Upper lobe of right lung (tissue), 1 donor: ENCODE results near the gene FKBP1B. TPM values are rescaled to one million over a fixed set of nuclear protein-coding genes. Genes with fewer than 3 reads are reported as not detected.

ENCODE experiments used
- ATAC-seq: fragments of 200-7000 bp; cut with Tn5 transposase; one replicate; pipeline ENCODE4 v1.9.1; 2020; ENCODE audit warnings: mild to moderate bottlenecking, moderate library complexity
- DNase-seq: peaks from one replicate; pipeline ENCODE4 v3.0.0-alpha.2; 2020
- H3K27ac ChIP-seq: fragments of 200-600 bp; one replicate; pipeline ENCODE4 v1.8.0; 2022
- H3K27me3 ChIP-seq: fragments of 200-600 bp; one replicate; pipeline ENCODE4 v1.8.0; 2022; ENCODE audit warnings: mild to moderate bottlenecking
- H3K36me3 ChIP-seq: fragments of 200-600 bp; one replicate; pipeline ENCODE4 v1.8.0; 2022
- H3K4me1 ChIP-seq: fragments of 200-600 bp; one replicate; pipeline ENCODE4 v1.8.0; 2022
- H3K4me3 ChIP-seq: fragments of 200-600 bp; one replicate; pipeline ENCODE4 v1.8.0; 2022; ENCODE audit warnings: mild to moderate bottlenecking
- H3K9me3 ChIP-seq: fragments of 200-600 bp; one replicate; pipeline ENCODE4 v1.8.0; 2022
- intact Hi-C: fragments of 100-400 bp; cut with DNase I; formaldehyde crosslinking; loops from one replicate; pipeline ENCODE4 v1.11.0; 2022
- total RNA-seq: library from RNA; stranded (reverse); fragmentation: NEBNext Ultra II Directional; extraction: Animal tissue kit (Norgen Biotek cat#: 25700); gene quantifications from one replicate; pipeline ENCODE4 v1.2.1, GENCODE V29; 2021
- TF ChIP-seq, protein P1 (sequence below): fragments of 200-600 bp; IDR thresholded peaks from one replicate; pipeline ENCODE4 v1.8.0; 2022; ENCODE audit warnings: antibody characterized with exemption
- donor health status: DM: no; HTN: yes; CAD: no; lungs with severe emphysema.

Gene FKBP1B
- total RNA-seq, 1 donor from 2014 or later: 13.2 TPM

DNA sequence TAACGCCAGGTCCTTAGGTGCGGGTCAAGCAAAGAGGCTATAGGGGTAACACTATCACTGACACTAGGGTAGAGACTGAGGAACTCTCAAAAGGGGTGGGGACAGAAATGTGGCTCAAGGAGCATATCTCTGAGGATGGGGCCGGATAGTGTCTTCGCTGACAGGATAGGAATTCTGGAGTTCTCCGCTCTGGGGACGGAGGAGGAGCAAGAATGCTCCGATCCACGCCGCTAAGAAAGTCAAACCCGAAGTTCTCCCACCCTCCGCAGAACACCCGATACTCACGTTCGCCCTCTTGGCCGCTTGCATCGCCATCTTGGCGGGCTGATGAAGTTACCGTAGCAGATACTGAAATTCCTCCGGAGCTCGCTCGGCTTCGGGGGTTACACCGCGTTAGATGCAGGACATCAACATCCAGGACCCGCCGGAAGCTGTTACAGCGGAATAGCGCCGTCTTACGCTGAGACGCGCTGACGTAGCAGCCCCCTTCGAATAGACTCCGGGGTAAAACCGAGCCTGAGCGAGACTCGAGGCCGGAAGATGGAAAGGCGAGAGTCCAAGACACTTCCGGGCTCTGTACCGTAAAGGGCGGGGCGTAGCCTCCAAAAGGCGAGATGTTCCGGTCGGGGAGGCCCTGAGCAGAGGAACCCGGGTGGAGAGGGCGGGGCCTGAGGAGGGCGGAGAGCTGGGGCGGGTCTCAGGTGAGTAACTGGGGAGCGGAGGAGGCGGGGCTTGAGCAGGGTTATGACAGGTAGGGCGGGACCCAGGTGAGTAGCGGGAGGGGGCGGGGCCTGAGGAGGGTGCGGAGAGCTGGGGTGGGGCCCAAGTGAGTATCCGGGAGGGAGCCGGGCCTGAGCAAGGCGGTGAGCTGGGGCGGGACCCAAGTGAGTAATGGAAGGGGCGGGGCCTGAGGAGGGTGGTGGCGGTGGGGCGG lies 26.6 kb downstream of the FKBP1B start, which contains the start of gene SF3B6:
Gene SF3B6 (minus strand): TSS at position 412 of the 934 bp plus-strand sequence. CDS start 97 bp downstream, at position 315.
- peaks cover 45% of the 10 kb centered on the region for H3K36me3 ChIP-seq
- no peaks in the 10 kb centered on the region for H3K27me3 ChIP-seq
- peaks cover 18% of the 10 kb centered on the region for H3K4me1 ChIP-seq
- DNase-seq (peak; percentile 100), ATAC-seq (peak; percentile 92)
- intact Hi-C loops: no loop called here
- peak within 1 kb of the TSS; percentile 91 for H3K27ac ChIP-seq
- no peaks in the 10 kb centered on the region for H3K9me3 ChIP-seq
- TF ChIP-seq, protein P1, sequence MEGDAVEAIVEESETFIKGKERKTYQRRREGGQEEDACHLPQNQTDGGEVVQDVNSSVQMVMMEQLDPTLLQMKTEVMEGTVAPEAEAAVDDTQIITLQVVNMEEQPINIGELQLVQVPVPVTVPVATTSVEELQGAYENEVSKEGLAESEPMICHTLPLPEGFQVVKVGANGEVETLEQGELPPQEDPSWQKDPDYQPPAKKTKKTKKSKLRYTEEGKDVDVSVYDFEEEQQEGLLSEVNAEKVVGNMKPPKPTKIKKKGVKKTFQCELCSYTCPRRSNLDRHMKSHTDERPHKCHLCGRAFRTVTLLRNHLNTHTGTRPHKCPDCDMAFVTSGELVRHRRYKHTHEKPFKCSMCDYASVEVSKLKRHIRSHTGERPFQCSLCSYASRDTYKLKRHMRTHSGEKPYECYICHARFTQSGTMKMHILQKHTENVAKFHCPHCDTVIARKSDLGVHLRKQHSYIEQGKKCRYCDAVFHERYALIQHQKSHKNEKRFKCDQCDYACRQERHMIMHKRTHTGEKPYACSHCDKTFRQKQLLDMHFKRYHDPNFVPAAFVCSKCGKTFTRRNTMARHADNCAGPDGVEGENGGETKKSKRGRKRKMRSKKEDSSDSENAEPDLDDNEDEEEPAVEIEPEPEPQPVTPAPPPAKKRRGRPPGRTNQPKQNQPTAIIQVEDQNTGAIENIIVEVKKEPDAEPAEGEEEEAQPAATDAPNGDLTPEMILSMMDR: no peak
- peak within 1 kb of the TSS; percentile 84 for H3K4me3 ChIP-seq

DNA sequence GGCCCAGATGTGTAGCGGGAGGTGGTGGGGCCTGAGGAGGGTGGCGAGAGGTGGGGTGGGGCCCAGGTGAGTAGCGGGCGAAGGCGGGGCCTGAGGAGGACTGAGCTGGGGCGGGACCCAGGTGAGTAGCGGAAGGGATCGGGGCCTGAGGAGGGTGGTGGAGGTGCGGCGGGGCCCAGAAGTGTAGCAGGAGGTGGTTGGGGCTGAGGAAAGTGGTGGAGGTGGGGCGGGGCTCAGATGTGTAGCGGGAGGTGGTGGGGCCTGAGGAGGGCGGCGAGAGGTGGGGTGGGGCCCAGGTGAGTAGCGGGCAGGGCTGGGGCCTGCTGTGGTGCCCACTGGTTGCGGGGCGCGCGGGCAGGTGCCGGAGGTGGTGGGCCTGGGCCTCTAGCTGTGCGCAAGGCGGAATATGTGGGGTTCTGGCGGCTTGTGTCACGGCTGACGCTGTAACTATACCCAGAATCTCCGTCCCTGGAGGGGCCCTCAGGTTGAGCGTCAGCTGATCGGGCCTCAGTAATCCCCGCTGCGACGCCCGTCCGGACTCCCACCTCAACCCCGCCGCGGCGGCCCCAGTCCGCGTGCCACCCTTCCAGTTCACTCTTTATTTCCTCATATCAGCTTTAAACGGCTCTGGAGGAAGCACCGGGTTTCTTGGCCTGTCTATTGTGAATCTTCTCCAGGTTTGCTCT lies 27.5 kb downstream of the FKBP1B start:
- ATAC-seq (no peak), DNase-seq (no peak)
- intact Hi-C loops: no loop called here
- Histone ChIP-seq H3K4me3 (peak overlapping the region; percentile 84), H3K27me3 (no peaks in the 10 kb centered on the region), H3K4me1 (peaks cover 19% of the 10 kb centered on the region), H3K9me3 (no peaks in the 10 kb centered on the region), H3K36me3 (peaks cover 40% of the 10 kb centered on the region), H3K27ac (peak overlapping the region; percentile 91)
- TF ChIP-seq, protein P1: no peak

DNA sequence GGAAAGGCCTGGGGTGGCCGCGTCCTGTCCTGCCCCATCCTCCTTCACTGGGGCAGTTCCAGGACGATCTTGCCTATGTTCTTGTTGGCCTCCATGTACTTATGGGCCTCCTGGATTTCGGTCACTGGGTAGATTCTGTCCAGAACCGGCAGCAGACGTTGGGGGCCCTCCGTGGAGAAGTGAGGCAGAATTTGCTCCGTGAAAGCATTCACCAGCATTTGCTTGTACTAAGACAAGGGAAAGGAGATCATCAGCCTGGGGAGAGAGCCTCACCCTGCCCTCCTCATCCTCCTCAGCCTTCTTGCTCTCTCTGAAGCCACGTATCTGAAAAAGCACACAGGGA lies 28.0 kb downstream of the FKBP1B start:
- H3K4me1 ChIP-seq: peaks cover 24% of the 10 kb centered on the region
- ATAC-seq (no peak), DNase-seq (no peak)
- TF ChIP-seq, protein P1: no peak
- peak overlapping the region; percentile 84 for H3K4me3 ChIP-seq
- no peaks in the 10 kb centered on the region for H3K27me3 ChIP-seq
- H3K36me3 ChIP-seq: peaks cover 41% of the 10 kb centered on the region
- H3K27ac ChIP-seq: peak overlapping the region; percentile 91
- intact Hi-C loops: no loop called here
- H3K9me3 ChIP-seq: no peaks in the 10 kb centered on the region

DNA sequence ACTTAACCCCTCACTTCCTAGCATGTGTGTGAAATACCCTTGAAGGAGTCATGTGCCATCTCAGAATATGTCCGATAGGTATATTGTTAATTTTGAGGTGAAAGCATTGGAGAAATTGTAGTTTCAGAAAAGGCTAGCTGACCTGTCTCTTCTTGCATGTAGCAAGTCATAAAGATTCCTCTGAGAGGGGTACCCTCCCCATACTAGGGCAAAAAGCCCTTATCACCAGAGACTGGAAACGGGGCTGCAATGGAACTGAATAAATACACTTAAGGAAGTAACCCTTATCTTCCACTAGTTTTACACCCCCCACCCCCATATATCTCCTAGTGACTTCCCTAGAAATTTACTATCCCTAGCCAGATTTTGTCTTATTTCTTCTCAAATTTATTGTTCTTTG lies 28.3 kb downstream of the FKBP1B start:
- peaks cover 41% of the 10 kb centered on the region for H3K36me3 ChIP-seq
- peaks cover 28% of the 10 kb centered on the region for H3K4me1 ChIP-seq
- H3K27ac ChIP-seq: peak overlapping the region; percentile 91
- no peaks in the 10 kb centered on the region for H3K27me3 ChIP-seq
- no peak for DNase-seq
- ATAC-seq: no peak
- H3K4me3 ChIP-seq: peak overlapping the region; percentile 84
- H3K9me3 ChIP-seq: no peaks in the 10 kb centered on the region
- intact Hi-C loops: no loop called here
- TF ChIP-seq, protein P1: no peak

DNA sequence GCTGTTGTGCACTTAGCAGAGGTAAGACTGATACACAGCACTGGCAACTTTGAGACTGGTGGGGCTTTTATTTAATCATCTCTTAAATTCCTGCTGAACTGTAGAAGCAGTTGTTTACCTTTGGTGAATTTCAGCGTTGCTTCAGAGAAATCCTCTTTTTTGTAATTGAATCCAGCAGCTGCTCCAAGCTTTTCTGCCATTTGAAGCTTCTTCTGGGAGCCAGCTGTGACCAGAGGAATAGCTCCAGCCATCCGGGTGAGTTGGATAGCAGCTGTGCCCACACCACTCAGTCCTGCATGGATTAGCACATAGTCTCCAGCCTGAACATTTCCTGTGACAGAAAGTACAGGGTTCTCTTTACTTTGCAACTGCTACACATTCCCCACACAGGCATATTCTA lies 31.2 kb downstream of the FKBP1B start:
- Histone ChIP-seq H3K27ac (no peak overlapping the region), H3K27me3 (no peaks in the 10 kb centered on the region), H3K36me3 (peaks cover 28% of the 10 kb centered on the region), H3K9me3 (no peaks in the 10 kb centered on the region), H3K4me3 (no peak overlapping the region), H3K4me1 (peaks cover 30% of the 10 kb centered on the region)
- TF ChIP-seq, protein P1: no peak
- intact Hi-C loops: no loop called here
- DNase-seq (no peak), ATAC-seq (no peak)
